Dendritic cell treated with granulocyte-macrophage colony-stimulating factor and Interleukin-4, amounts not matched to agents 40 ng/mL and 50 ng/mL, for 4 days (primary cell): ENCODE measurements around the gene RAP1A.
A peak's percentile ranks its signal among the peaks of the same experiment; 100 is the strongest.

Source experiments
- H3K27ac Mint-ChIP-seq: one replicate; pipeline ENCODE4 v1.8.0; 2022; ENCODE audit warnings: mild to moderate bottlenecking, mixed read lengths
- H3K27me3 Mint-ChIP-seq: one replicate; pipeline ENCODE4 v1.8.0; 2022; ENCODE audit warnings: mild to moderate bottlenecking, mixed read lengths
- H3K36me3 Mint-ChIP-seq: one replicate; pipeline ENCODE4 v1.8.0; 2022; ENCODE audit warnings: low read depth, mixed read lengths
- H3K4me1 Mint-ChIP-seq: one replicate; pipeline ENCODE4 v1.8.0; 2022; ENCODE audit warnings: low read depth, mixed read lengths
- H3K4me3 Mint-ChIP-seq: one replicate; pipeline ENCODE4 v1.8.0; 2022; ENCODE audit warnings: mild to moderate bottlenecking, moderate library complexity, mixed read lengths
- H3K9me3 Mint-ChIP-seq: one replicate; pipeline ENCODE4 v1.8.0; 2022; ENCODE audit warnings: mixed read lengths
- intact Hi-C: fragments of 100-400 bp; cut with micrococcal nuclease; formaldehyde crosslinking; loops from one replicate; pipeline ENCODE4 v1.15.0; 2022

RAP1A gene

GRCh38 chr1:111751906-111752575 lies 132.5 kb downstream of the RAP1A start:
- intact Hi-C loops: no loop called here
- Mint-ChIP-seq H3K4me3 (no peak overlapping the region), H3K4me1 (peaks cover 54% of the 10 kb centered on the region)

GRCh38 chr1:111754984-111755330 lies 135.4 kb downstream of the RAP1A start:
- H3K9me3 Mint-ChIP-seq: no peaks in the 10 kb centered on the region
- H3K27me3 Mint-ChIP-seq: no peaks in the 10 kb centered on the region
- peaks cover 41% of the 10 kb centered on the region for H3K4me1 Mint-ChIP-seq
- peak overlapping the region; percentile 95 for H3K4me3 Mint-ChIP-seq
- H3K27ac Mint-ChIP-seq: peak overlapping the region; percentile 94
- intact Hi-C loops: loop anchor here (1.0 to 2.0 kb wide), 3 partner anchors 22 to 306 kb away; partner anchors contain the start of genes ATP5PB and WDR77
- peaks cover 30% of the 10 kb centered on the region for H3K36me3 Mint-ChIP-seq

More at GRCh38 chr1:111751906-111752575, 132.5 kb downstream of the RAP1A start:
- no peaks in the 10 kb centered on the region for H3K9me3 Mint-ChIP-seq
- no peaks in the 10 kb centered on the region for H3K27me3 Mint-ChIP-seq
- H3K27ac Mint-ChIP-seq: no peak overlapping the region
- peaks cover 8% of the 10 kb centered on the region for H3K36me3 Mint-ChIP-seq

- Mint-ChIP-seq H3K36me3 (peaks cover 35% of the 10 kb centered on the region), H3K4me1 (peaks cover 41% of the 10 kb centered on the region), H3K9me3 (no peaks in the 10 kb centered on the region), H3K27ac (peak within 1 kb of the TSS; percentile 94), H3K27me3 (no peaks in the 10 kb centered on the region), H3K4me3 (peak within 1 kb of the TSS; percentile 95)
- intact Hi-C loops: loop anchor here (1.0 to 2.0 kb wide), 3 partner anchors 22 to 306 kb away; partner anchors contain the start of genes ATP5PB and WDR77
Observed at GRCh38 chr1:111755331-111756123, 135.9 kb downstream of the RAP1A start, which contains the start of gene DDX20. Gene DDX20, plus strand, starts transcription at chr1:111755901. Its CDS starts 24 bp downstream, at chr1:111755925.

GRCh38 chr1:111756124-111756513 lies 136.5 kb downstream of the RAP1A start:
- H3K4me1 Mint-ChIP-seq: peaks cover 41% of the 10 kb centered on the region
- no peaks in the 10 kb centered on the region for H3K9me3 Mint-ChIP-seq
- peak overlapping the region; percentile 95 for H3K4me3 Mint-ChIP-seq
- intact Hi-C loops: no loop called here
- no peaks in the 10 kb centered on the region for H3K27me3 Mint-ChIP-seq
- H3K27ac Mint-ChIP-seq: peak overlapping the region; percentile 94
- peaks cover 41% of the 10 kb centered on the region for H3K36me3 Mint-ChIP-seq

- Mint-ChIP-seq H3K4me1 (peaks cover 28% of the 10 kb centered on the region), H3K27ac (peak overlapping the region; percentile 53), H3K27me3 (no peaks in the 10 kb centered on the region), H3K9me3 (no peaks in the 10 kb centered on the region), H3K4me3 (no peak overlapping the region), H3K36me3 (peaks cover 62% of the 10 kb centered on the region)
- intact Hi-C loops: no loop called here
Observed at GRCh38 chr1:111758373-111758772, 138.8 kb downstream of the RAP1A start.

GRCh38 chr1:111761717-111762116 lies 142.1 kb downstream of the RAP1A start:
- Mint-ChIP-seq H3K4me3 (no peak overlapping the region), H3K36me3 (peaks cover 87% of the 10 kb centered on the region), H3K4me1 (peaks cover 14% of the 10 kb centered on the region), H3K27me3 (no peaks in the 10 kb centered on the region), H3K9me3 (no peaks in the 10 kb centered on the region), H3K27ac (no peak overlapping the region)
- intact Hi-C loops: loop anchor here (10.0 kb wide), 1 partner anchor 537 kb away; the partner anchor contains the start of gene CHI3L2

- H3K4me3 Mint-ChIP-seq: no peak overlapping the region
- intact Hi-C loops: loop anchor here (10.0 kb wide), 1 partner anchor 538 kb away; the partner anchor contains the start of gene CHI3L2
Observed at GRCh38 chr1:111762332-111762731, 142.7 kb downstream of the RAP1A start.

More at GRCh38 chr1:111762332-111762731, 142.7 kb downstream of the RAP1A start:
- no peaks in the 10 kb centered on the region for H3K9me3 Mint-ChIP-seq
- H3K27ac Mint-ChIP-seq: no peak overlapping the region
- peaks cover 8% of the 10 kb centered on the region for H3K4me1 Mint-ChIP-seq
- peaks cover 91% of the 10 kb centered on the region for H3K36me3 Mint-ChIP-seq
- no peaks in the 10 kb centered on the region for H3K27me3 Mint-ChIP-seq
